ENCODE measurements around the gene MAMDC2. TPM values are rescaled to one million over a fixed set of nuclear protein-coding genes. Genes with fewer than 3 reads are reported as not detected.

MAMDC2 gene
- total and polyA plus RNA-seq, 2 of the 8 experiments (the other 6 are each of a cell fraction or from before 2014, with no cell fraction given), result 6.1 to 15.4 TPM

DNA sequence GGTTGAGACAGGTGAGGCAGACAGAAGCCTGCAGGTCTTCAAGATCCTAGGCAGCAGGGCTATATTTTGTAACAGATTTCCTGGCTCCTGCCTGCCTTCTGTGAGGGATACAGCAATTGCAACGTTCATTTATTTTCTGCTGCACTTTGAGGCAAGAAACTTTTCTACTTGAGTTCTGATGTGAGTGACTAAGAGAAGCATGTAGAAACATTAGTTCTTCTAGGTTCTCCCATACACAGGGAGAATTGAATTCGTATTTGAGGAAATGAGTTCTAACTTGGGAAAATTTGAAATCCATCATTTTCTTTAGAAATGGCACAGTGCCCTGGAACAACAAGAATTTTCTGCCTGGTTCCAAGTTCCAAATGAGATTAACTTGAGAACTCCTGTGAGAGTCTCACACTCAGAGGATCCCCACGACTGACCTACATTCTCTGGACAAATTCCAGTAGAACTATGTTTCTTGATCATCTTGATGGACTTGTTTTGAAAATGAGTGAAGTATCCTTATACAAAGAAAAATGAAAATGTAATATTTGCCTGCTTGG is 15.0 kb downstream of the MAMDC2 start:
- Histone ChIP-seq H3K79me2 (ENCODE audit: control insufficient read depth in 1 of 2, insufficient read depth in 2 of 2, low read length in 2 of 2) (no peaks in the 10 kb centered on the region), H2BK20ac (ENCODE audit: low read length) (no peak overlapping the region), H3K4me1 (replicated peaks in 1 of 4; ENCODE audit: control insufficient read depth in 3 of 4, insufficient read depth in 4 of 4, low read length in 3 of 4) (peaks cover 0 to 11% (median 5%) of the 10 kb centered on the region in 4 experiments; a peak in 2 of 7 replicates), H3K9me3 (ENCODE audit: insufficient read depth in 2 of 2, low read depth in 1 of 2, low read length in 1 of 2) (0 out of 4 replicates have a peak, but pooled peaks cover 3 to 9% of the 10 kb centered on the region in 2 experiments), H2BK15ac (ENCODE audit: low read length) (no peak overlapping the region), H4K5ac (ENCODE audit: insufficient read length, low read depth, low read length) (no peak overlapping the region), H3K27ac (ENCODE audit: low read depth, low read length) (no peak overlapping the region), H4K8ac (ENCODE audit: extremely low read depth, insufficient read depth, low read length) (no peak overlapping the region), H3K4me2 (ENCODE audit: insufficient read depth in 1 of 2, low read depth in 2 of 2, low read length in 2 of 2) (no peak overlapping the region), H3K23ac (ENCODE audit: insufficient read length) (no peak overlapping the region), H3K9ac (replicated peaks in 1 of 4; ENCODE audit: extremely low read depth in 1 of 4, low read depth in 3 of 4, low read length in 3 of 4) (no peak overlapping the region), H4K20me1 (replicated peaks in 1 of 2; ENCODE audit: control insufficient read depth in 1 of 2, insufficient read depth in 2 of 2, low read length in 2 of 2) (no peaks in the 10 kb centered on the region), H2BK5ac (ENCODE audit: low read depth, low read length) (no peak overlapping the region), H3K4ac (replicated peaks; ENCODE audit: insufficient read length, low read depth, low read length) (no peak overlapping the region), H2BK12ac (ENCODE audit: low read depth, low read length) (no peak overlapping the region), H3K56ac (replicated peaks; ENCODE audit: insufficient read length, low read depth, low read length) (no peak overlapping the region), H3K18ac (ENCODE audit: extremely low read depth, low read length) (no peak overlapping the region), H3K14ac (ENCODE audit: insufficient read length) (no peak overlapping the region), H3K23me2 (ENCODE audit: low read depth, low read length) (no peaks in the 10 kb centered on the region), H3K36me3 (ENCODE audit: control insufficient read depth in 2 of 4, insufficient read depth in 4 of 4, low read length in 3 of 4) (no peaks in the 10 kb centered on the region; a peak in 2 of 8 replicates), H2BK120ac (replicated peaks; ENCODE audit: low read depth, low read length) (no peak overlapping the region), H3K4me3 (ENCODE audit: extremely low read depth in 1 of 4, insufficient read depth in 2 of 4, low read depth in 3 of 4, low read length in 4 of 4) (no peak overlapping the region), H3K79me1 (ENCODE audit: low read depth, low read length) (no peaks in the 10 kb centered on the region), H3K27me3 (replicated peaks in 1 of 4; ENCODE audit: control insufficient read depth in 3 of 4, extremely low read depth in 1 of 4, insufficient read depth in 3 of 4, low read length in 3 of 4) (no peaks in the 10 kb centered on the region), H2AFZ (ENCODE audit: low read length) (no peak overlapping the region), H4K91ac (replicated peaks; ENCODE audit: insufficient read length, low read length) (no peak overlapping the region), H2AK5ac (ENCODE audit: low read depth, low read length) (no peak overlapping the region)
- CTCF ChIA-PET (ENCODE audit: partially characterized antibody), result no interaction called here
- POLR2A ChIA-PET (ENCODE audit: partially characterized antibody), result interaction anchor here (1.2 kb wide), 1 partner anchor 10 kb away, joined by 3 read pairs; no protein-coding TSS in a partner anchor
- 87% methylated on average over 3 of the region's 3 CpGs; no CpG with 5 or more reads in 1 of the 2 experiments for WGBS, 2 experiments (ENCODE audit: extremely low coverage in 1 of 2, insufficient coverage in 1 of 2, insufficient read length in 1 of 2, insufficient replicate concordance in 2 of 2, low coverage in 1 of 2, low lambda C conversion rate in 2 of 2, missing lambda C conversion rate in 1 of 2)
- no peak for DNase-seq (ENCODE audit: low read depth in 1 of 2, low spot score in 2 of 2)
- TF ChIP-seq SP1 (IDR thresholded peaks at IDR 0.05; ENCODE audit: low read depth, low read length) (no peak), GTF2F1 (IDR thresholded peaks at IDR 0.05; ENCODE audit: borderline replicate concordance, low read depth, low read length) (no peak), TCF12 (IDR thresholded peaks at IDR 0.05; ENCODE audit: low read depth, low read length) (no peak), JUN (IDR thresholded peaks at IDR 0.05; ENCODE audit: low read depth, low read length) (no peak), EP300 (IDR thresholded peaks at IDR 0.05; ENCODE audit: borderline replicate concordance in 1 of 2, low read depth in 2 of 2, low read length in 2 of 2) (no peak)
- no peak for FAIRE-seq

Measured in H1 (cell line).